ENCODE measurements around the gene IZUMO1R.
"Not testable (repeated sequence)": the region's sequence is repeated elsewhere in the genome, so short reads cannot be mapped to it uniquely, and the experiment has no call there.

Gene IZUMO1R

DNA sequence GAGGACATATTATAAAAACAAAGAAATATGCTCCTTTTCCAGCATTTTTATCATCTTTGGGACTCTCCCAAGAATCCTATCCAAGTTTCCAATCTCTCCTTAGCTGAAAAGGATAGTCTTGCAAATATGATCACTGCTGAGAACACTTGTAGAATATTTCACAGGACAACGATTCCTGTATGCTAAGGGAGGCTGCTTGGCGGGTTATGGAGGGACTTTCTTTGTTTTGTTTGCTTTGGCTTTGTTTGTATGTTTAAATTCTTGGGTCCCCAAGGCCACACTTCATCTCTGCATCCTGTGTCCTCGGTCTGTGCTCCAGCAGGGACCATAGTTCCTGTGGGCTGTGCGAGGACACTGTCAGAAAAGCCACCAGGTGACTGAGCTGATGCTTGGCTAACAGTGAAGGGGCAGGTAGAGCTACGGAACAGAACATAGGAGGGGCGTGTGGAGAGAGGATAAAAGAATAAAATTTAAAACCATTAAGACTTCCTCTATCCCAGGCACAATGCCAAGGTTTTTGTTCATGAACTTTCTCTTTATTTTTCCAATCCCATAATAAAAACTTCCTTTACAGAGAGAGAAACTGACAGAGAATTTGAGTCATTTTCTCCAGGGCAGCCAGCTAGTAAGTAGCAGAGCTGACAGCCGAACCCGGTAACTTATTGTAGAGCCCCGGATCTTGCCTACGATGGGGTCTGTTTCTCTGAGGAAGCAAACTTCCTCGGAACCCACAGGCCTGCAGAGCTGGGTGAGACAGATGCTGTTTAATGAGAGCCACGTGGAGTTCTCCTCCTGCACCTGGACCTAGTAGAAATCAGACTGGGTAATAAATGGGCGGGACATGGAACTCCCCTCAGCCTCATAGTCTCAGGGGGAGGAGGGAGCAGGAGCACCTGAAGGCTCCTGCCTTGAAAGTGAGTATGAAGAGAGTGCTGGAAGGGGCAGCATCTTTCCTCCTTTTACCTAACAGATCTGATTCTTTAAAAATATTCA is at the start of gene IZUMO1R:
Gene IZUMO1R, plus strand, starts transcription at position 615 of the 993 bp plus-strand sequence. CDS start 1,057 bp downstream, outside the sequence.
- no peak for DNase-seq (ENCODE audit: low read depth)

DNA sequence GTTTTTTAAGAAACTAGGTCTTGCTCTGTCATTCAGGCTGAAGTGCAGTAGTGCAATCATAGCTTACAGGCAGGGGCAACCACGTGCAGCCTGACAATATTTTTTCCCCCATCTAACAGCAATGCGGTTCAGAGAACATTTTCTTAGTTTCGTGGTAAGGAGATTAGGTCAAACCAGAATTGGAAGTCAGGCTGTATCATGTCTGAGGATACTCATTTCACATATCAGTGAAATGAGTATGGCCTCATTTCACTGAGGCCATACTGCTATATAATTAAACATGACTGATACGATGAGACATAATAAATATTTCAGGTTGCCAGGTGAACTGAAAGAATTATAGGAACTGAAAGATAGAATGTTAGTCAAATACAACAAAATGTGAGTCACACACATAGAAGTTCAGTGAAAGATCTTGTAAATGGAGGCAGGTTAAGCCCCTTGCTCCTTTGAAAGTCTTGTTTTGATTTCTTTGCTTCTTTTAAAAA is 32.5 kb upstream of the IZUMO1R start:
- DNase-seq (ENCODE audit: low read depth), result no peak

- no peak for DNase-seq (ENCODE audit: low read depth)
These were observed 31.6 kb upstream of the IZUMO1R start for GRCh38 chr11:94272738-94273313.

DNA sequence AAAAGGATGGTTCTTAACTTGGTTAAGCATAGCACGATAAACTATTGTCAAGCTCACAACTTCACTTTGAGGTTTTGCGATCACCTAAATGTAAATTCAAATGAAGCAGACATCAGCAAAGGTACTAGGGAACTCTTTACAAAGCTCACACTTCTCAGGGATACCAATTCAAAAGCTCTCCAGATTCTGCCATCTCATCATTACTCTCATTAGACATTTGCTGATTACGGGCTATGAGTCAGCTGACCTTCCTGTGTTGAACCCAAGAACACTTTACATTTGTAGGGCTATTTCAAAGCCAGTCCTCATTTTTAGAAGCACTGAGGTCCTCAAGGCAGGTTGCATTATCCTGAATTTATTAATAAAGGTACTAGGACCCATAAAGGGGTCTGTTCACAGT is 28.4 kb upstream of the IZUMO1R start:
- DNase-seq (ENCODE audit: low read depth), result no peak

- DNase-seq (ENCODE audit: low read depth), result no peak
These were observed 27.4 kb upstream of the IZUMO1R start for GRCh38 chr11:94276943-94277342.

DNA sequence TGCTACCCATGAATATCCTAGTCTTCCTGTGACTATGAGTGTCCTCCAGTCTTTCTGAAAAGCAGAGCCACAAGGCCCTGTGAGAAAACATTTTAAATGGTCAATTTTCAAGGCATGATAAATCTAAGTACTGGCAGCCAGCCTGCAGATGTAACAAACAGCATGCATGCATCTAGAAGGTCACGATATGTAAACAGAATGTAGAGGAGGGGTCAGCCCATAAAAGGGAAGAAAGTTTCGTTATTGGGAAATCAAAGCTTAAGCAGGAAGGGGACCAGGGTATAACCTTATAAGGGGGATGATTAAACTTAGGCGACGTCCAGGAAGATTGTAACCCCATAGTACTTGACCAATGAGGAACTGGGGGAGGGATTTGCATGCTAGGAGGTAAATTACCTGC is 26.2 kb upstream of the IZUMO1R start:
- DNase-seq (ENCODE audit: low read depth), result not testable (repeated sequence)

DNA sequence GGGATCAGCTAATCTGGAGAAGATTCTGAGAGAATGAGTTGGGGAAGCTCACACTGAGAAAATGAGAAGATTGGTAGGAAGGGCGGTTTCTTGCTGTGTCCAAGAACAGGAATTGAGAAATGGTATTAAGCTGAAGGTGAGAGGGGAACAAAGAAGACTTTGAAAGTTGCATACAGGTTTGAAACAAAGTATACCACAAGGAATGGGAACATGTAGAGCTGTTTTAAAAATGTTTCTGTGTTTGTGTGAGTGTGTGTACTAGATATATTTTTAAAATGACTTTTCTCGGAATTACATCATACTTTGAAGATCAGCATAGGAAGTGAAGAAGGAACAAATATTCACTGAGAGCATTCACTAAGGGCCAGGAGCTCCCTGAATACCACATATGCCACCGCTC is 24.4 kb upstream of the IZUMO1R start:
- DNase-seq (ENCODE audit: low read depth), result no peak

GRCh38 chr11:94281324-94281723 is 23.1 kb upstream of the IZUMO1R start:
- no peak for DNase-seq (ENCODE audit: low read depth)

GRCh38 chr11:94283678-94284077 is 20.7 kb upstream of the IZUMO1R start:
- no peak for DNase-seq (ENCODE audit: low read depth)

DNA sequence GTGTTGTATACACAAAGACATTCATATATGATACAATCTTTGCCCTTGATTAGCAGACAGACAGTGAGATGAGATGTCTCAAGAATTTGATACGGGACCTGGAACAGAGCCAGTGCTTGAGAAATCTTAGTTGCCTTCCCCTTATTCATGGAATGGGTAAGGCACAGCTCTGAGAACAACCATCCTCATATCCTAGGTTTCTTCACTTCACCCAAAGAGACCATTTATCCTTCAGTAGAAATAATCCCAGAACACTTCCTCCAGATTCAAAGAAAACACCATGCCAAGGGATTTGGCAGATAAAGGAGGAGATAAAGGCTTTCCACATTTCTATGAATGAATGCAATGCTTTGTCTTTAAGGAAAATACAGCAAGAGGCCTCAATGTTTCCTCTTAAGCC is 8.8 kb upstream of the IZUMO1R start:
- DNase-seq (ENCODE audit: low read depth), result no peak

- no peak for DNase-seq (ENCODE audit: low read depth)
These were observed 6.3 kb upstream of the IZUMO1R start for GRCh38 chr11:94297985-94298576.

GRCh38 chr11:94302776-94303175 is 1.6 kb upstream of the IZUMO1R start:
- DNase-seq (ENCODE audit: low read depth), result no peak

- DNase-seq (ENCODE audit: low read depth), result no peak
These were observed 766 bp downstream of the IZUMO1R start for GRCh38 chr11:94305146-94305545.

DNA sequence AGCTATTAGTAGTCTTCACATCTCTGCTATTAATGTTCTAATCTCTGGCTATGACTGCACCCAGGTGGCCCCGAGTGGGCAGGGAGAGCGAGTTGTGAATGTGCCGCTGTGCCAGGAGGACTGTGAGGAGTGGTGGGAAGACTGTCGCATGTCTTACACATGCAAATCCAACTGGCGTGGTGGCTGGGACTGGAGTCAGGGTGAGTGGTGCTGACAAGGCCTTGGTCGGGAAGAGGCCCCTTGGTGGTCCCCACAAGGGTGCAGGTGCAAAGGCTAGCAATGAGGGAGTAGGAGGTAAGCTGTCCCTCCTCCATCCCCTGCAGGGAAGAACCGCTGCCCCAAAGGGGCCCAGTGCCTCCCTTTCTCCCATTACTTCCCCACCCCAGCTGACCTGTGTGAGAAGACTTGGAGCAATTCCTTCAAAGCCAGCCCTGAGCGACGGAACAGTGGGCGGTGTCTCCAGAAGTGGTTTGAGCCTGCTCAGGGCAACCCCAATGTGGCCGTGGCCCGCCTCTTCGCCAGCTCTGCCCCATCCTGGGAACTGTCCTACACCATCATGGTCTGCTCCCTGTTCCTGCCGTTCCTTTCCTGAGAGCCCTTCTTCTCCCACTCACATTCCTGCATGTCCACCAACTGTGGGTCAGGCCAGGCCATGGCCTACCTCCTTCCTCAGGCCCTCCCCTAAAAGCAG is 2.9 kb downstream of the IZUMO1R start:
- DNase-seq (ENCODE audit: low read depth), result no peak

DNA sequence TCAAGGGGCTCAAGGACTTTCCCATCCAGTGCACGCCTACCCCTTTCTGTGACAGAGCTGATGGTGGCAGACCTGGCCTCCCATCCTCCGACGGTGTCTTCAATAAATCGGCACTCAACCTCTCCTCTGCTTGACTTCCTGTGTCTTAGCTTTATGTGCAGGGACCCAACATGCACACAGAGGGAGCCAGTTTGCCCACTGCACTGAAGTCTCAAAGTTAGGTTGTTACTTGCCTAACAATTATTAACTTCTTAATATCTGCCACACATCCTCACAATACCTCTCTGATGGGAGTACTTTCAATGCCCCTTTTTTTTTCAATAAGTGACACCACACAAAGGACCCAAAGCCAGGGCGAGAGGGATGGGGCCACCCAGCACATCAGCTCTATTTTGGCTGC is 3.6 kb downstream of the IZUMO1R start:
- DNase-seq (ENCODE audit: low read depth), result no peak

- no peak for DNase-seq (ENCODE audit: low read depth)
These were observed 5.4 kb downstream of the IZUMO1R start for GRCh38 chr11:94309757-94310156.

DNA sequence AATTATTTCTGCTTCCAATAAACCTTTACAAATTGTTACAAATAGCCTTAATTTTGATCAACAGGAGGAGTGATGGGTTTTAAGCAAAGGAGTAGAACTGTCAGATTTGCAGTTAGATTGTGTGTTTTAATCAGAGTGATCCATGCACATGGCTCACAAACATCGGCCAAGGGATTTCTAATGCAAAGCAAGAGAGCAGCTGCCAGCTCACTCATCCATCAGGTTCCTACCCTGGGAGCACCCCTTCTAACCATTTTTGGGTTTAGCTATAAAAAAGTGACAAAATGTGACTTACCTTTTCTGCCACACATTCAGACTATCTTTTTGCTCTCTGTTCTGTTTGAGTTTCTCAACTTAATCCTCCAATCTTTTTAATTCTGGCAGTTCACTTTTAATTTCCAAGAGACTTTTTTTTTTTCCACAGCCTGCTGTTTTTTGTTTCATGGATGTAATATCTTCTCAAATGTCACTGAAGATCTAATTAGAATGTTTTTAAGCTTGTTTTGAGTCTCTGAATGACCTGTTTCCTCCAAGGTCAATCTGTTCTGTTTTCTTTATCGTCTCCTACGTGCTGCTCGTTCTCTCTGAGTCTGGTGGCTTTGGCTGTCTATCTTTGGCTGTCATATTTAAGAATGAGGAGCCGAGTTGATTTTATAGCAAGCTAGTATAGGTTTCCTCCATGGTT is 6.0 kb downstream of the IZUMO1R start:
- no peak for DNase-seq (ENCODE audit: low read depth)

- no peak for DNase-seq (ENCODE audit: low read depth)
These were observed 8.0 kb downstream of the IZUMO1R start for GRCh38 chr11:94312339-94312738.

GRCh38 chr11:94314064-94314463 is 9.7 kb downstream of the IZUMO1R start:
- no peak for DNase-seq (ENCODE audit: low read depth)

DNA sequence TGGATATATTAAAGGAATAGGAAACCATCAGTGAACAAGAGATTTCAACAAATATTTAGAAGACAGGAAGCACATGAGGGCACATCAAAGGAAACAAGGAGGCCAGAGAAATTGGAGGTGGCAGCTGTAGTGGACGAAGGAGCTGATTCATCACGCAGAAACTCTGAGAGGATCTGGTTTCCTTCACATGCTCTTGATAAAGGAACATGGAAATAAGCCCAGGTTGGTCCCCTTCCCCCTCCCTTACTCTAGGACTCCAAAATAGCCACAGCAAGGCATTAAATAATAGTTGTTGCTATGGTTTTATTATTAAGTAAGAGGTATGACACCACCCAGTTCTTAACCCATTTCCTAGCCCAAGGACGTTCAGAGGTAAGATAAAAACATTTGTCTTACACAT is 11.3 kb downstream of the IZUMO1R start:
- no peak for DNase-seq (ENCODE audit: low read depth)

GRCh38 chr11:94322501-94322900 is 18.1 kb downstream of the IZUMO1R start:
- no peak for DNase-seq (ENCODE audit: low read depth)

DNA sequence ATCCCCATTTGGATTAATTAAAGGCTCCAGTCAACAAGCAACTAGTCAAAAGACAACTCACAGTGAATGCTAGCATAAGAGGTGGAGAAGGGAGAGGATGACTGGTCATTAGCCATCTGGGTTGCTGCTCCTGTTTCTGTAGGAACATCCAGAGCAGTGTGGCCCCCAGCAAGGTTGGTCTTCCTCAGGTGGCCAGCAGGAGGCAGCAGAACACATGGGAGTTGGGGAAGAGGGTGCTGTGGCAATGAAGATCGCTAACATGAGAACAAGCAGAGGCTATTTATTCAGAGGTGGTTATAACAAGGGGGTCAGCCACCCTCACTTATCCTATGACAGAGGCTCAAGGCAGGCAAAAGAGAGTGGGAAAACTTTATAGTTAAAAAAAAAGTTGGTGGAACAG is 21.3 kb downstream of the IZUMO1R start:
- peak; percentile 35 for DNase-seq (ENCODE audit: low read depth)

Measured in activated T-cell treated with anti-CD3 and anti-CD28 coated beads for 48 hours (primary cell).